HG03354 (cell line): ENCODE measurements around the gene STK35.

Source experiments
- ATAC-seq: cut with Tn5 transposase; IDR thresholded peaks from one replicate; pipeline ENCODE4 v1.9.1; 2021; ENCODE audit warnings: mild to moderate bottlenecking; ENCODE audit not compliant: unreplicated experiment, poor library complexity, severe bottlenecking

The STK35 gene

DNA sequence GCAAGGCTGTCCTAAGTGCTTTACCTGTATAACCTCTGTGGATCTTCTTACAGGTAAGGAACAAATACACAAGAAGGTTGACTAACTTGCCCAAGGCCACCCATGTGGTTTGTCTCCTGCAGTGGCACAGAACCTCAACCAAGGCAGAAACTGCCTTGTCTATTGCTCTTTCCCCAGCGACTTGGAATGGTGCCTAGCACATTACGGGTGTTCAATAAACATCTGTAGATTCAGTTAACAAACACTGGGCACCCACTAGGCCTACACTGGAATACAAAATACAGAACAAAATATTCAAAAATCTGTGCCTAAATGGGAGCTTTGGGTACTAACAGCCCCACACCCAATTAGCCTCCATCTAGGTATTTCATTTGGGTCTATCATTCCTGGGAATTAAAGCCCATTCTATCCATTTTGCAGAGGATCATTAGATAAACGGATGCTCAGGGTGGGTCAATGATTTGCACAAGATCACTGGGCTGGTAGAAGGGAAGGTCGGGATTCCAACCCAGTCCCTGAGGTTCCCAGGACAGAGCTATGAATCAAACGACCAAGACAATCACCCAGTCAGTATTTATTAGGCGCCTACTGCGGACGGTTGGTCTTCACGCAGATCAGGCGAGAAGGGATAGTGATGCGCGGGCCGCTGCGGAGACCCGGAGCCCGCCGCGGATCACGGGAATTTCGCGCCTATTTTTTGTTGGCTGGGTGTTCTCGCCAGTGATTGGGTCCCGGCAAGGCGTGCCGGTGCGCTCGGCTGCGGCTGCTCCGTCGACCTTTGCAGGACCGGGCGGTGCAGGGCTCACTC lies at the start of gene STK35:
Gene STK35, plus strand, starts transcription at position 771 of the 808 bp plus-strand sequence. CDS start 55 bp downstream, outside the sequence.
- no peak for ATAC-seq

DNA sequence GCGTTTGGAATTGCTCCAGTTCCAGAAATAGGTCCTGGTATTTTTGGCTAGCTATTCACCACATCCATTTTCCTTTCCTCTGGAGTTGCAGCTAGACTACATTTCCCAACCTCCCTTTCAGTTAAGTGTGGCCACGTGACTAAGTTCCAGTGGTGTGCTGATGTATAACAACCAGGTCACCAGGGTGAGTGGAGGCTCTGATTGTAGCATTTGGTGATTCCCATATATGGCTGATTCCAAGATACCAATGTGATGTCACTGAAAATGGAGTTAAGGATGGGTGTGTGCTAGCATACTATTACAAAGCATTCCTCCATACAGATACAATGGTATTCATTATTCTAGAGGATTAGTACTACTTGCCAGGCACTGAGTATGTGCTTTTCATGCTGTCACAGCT lies 49.7 kb upstream of the STK35 start:
- no peak for ATAC-seq

DNA sequence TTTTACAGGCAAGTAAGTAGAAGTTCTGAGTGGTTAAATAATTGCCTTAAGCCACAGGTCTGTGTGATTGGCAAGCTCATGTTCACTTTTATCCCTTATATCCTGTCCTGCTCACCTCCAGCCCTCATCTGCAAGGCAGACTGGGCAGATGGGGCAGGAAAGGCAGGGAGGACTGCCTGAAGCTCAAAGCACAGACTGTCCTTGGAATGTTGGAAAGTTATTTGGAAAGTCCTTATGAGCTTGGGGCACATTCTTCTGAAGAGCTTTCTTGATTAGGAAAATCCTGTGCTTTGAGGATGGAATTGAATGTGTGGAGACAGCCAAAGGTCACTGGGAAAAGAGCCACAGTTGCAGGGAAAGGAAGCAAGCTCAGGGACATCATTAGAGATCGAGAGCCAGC lies 48.9 kb upstream of the STK35 start:
- ATAC-seq, result no peak

DNA sequence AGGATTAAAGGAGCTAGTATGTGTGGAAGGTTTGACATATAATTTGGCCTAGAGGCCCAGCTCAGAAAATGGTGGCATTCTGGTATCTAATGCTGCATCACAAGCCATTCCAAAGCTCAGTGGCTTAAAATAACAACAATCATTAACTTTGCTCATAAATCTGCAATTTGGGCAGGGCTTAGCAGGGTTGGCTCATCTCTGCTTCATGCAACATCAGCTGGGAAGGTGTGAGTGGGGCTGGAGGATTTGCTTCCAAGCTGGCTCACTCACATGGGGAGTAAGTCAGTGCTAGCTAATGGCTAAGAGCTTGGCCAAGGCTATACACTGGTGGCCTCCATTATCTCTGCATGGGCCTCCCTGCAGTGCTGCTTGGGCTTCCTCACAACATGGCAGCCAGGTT lies 48.0 kb upstream of the STK35 start:
- no peak for ATAC-seq

DNA sequence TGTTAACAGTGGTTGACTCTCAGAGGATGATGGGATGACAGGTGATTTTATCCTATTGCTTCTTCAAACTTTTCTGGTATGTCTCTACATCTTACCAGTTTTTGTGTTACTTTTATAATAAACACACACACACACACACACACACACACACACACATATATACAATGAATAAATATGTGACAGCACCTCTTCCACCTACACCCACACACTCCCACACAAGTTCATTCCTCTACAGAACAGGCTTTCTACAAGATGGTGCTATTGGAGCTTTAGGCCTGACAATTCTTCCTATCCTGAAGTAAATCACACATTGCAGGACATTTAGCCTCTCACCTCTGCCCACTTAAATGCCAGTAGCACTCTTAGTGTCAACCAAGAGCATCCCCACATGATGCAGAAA lies 46.7 kb upstream of the STK35 start:
- ATAC-seq, result no peak

DNA sequence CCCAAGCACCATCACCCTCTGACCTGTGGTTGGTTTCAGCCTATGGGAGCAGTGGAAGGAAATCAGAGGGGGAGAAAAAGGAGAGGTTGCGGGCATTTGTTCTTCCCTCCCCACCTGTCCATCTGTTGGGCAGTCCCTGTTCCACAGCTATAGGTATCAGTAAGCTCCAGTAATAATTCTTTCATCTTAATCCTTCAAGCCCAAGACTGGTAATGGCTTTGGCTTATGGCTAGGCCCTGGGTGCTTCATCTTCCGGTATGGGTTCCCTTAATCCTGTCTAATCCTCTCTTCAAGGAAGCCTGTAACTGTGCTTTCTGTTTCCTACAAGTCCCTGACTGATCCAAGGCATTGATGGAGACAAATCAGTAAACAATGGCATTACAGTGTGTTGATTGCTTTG lies 42.2 kb upstream of the STK35 start:
- ATAC-seq, result no peak

DNA sequence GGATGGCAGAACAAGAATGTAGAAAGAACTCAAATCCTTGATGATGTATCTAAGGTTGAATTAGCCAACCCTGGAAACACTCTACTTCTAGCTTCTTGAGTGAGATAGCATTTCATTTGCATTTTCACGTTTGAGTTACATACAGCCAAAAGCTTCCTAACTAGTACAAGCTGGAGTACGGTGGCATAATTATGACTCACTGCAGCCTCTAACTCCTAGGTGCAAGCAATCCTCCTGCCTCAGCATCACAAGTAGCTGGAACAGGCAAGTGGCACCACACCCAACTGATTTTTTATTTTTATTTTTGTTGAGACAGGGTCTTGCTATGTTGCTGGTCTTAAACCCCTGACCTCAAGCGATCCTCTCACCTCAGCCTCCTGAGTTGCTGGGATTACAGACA lies 36.5 kb upstream of the STK35 start:
- no peak for ATAC-seq

DNA sequence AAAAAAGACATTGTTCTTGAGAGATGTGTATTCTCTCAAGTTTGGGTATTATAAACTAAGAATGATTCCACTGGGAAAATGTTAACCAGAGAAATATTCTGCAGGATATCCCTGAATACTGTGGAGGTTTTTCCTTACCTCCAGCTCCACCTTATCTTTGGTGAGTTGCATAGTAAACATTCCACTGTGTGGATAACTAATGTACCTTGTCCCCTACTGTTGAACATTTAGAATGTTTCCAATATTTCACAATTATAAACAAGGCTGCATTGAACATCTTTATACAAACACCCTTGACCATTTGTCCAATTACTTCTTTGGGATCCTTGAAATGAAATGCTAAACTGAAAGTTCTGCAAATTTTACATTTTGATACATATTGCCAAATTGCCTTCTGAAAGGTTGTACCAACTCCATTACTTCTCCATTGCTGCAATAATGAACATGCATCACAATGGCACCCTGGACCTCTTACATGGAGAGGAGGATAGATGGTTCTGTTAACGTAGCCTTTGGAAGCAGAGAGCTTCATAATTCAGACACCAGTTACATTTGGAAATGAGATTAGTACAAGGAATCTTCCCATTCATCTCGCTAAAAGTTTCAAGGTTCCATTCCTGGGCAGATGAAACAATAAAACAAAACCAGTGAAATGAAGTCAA lies 35.0 kb upstream of the STK35 start:
- ATAC-seq, result no peak

DNA sequence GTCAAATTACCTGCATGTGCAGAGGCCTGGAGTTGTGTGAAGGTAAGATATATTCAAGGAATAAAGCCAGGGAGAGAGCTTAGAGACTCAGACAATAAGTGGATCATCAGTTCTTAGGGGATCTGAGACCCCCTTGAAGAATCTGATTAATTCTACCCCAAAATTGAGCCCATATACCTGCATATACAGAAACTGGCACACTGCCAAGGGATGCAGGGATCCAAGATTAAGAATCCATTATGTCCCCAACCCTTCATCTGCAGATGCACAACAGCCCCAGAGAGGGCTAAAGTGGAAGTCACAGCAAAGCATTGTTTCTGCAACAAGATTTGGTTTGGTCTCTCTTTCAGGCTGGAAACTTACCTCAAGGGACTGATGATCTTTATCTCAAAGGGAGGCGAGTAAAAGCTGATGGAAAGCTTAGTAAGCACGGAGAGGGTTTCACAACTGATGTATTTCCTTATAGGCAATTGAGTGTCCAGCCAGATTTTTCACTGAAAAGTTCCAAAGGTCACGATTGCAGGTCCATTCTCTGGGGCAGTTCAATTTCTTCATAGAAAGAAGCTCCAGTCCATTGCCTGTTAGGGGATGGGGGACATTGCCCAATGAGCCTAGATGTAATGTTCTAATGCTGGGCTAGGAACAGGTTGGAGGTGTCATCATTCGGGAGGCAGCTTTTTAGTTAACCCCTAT lies 20.9 kb upstream of the STK35 start:
- ATAC-seq, result no peak

DNA sequence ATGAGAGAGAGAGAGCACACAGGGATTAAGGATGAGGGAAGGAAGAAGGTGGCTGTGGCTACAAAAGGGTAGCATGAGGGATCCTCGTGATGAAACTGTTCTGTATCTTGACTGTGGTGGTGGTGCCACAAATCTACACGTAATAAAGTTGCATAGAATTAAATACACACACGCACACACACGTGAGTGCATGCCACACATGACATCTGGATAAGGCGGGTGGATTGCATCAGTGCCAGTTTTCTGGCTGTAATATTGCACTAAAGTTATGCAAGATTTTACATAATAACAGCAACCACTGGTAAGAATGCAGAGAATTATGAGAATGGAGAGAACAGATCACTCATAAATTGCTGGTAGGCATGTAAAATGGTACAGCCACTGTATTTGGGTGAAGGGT lies 16.9 kb upstream of the STK35 start:
- no peak for ATAC-seq

DNA sequence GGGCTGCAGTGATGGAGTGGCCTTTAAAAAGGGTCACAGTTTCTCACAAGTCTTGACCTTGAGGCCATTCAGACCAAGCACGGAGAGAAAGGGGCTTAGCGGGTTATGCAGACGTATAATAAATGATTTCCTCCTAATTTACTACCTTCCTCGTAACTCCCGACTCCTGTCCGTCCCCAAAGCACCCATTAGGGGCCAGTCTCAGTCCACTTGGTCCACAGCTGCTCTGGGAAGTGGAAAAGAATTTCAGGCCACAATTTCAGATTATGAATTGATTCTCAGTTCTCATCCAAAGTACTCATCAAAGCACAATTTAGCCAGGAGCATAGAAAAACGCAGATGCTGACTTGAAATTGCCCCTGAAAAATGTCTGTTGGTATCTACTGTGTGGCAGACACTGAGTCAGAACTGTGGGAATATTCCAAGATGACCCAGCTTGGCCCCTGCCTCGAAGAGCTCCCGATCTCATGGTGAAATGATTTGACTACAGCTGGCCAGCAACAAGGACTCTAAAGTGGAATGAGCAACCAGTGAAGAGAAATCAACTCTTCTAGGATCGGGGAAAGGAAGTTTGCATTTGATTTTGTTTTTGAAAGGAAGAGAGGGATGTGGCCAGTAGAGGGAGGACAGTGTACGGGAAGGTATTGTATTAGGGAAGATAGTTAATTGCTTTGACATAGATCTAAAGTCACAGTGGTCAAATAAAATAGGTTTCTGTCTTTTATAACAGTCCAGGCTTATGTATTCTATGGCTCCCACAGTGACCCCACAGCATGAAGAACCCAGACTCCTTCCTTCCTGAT lies 15.2 kb upstream of the STK35 start:
- no peak for ATAC-seq

DNA sequence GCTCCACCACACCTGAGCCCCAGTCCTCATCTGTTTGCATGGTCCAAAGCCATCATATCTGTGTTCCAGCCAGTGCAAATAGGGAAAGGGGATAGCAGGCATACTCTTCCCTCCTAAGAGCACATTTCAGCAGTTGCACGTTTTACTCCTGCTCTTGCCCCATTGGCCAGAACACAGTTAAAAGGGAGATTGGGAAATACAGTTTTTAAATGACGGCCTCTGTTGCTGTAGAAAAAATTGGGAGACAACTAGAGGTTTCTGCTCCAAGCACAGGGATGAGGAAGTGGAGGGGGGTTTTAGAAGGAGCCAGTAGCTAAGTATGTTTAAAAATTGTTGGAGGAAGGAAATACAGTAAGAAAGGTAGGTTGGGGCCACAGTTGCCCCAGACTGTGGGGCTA lies 14.6 kb upstream of the STK35 start:
- no peak for ATAC-seq

DNA sequence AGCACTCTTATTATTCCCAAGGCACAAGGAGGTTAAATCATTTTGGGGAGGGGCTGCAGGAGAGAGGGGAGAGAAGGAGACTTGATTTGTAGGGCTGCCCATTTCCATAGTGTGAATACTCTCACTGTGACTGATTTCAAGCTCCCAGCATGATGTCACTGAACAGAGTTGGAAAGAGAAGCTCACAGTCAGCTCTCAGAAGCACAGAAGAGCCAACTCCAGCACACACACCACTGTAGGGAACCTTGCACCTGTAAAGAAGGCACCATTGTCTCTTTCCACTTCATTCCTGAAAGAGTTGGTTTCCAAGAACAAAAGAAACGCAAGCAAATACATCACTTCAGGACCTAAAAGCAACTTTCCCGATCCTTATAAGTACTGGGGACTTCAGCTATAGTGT lies 12.7 kb upstream of the STK35 start:
- no peak for ATAC-seq

DNA sequence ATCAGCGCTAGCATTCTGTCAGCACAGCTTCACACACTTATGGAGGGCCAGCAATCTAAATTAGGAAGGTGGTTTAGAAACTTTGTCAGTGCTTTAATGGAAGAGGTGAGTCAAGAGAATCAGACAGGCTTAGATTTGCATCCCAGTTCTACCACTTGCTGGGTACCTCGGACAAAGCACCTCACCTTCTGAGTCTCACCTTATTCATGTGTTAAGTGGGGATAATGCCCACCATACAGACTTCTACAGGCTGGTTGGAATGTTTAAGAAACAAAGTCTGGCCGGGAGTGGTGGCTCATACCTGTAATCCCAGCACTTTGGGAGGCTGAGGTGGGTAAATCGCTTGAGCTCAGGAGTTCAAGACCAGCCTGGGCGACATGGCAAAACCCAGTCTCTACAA lies 12.2 kb upstream of the STK35 start:
- ATAC-seq, result no peak

DNA sequence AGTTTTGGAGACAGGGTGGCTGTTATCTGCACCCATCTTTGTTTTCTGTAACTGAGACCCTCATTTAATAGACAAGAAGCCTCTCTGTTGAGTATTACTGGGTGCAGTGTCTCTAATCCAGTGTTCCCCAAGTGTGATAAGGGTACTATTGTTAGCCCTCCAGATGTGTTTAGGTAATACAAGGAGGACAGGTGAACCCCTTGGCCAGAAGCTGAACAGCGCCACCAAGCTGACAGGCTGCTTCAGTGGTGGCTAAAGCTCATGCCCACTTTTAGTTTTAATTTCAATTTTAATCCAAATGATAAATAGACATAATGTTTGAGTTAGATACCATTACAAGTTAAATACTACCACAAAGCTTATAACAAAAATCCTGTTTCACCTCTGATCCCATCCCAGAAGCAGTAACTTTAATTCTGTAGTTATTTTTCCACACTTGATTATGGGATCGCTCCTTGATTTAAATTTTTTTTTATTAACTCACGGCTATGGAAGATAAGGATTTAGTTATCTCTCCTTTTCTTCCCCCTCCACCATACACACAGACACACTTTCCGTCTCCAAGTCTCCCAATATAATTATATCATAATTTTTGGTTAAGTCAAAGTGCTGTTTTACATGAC lies 8.4 kb upstream of the STK35 start:
- no peak for ATAC-seq

DNA sequence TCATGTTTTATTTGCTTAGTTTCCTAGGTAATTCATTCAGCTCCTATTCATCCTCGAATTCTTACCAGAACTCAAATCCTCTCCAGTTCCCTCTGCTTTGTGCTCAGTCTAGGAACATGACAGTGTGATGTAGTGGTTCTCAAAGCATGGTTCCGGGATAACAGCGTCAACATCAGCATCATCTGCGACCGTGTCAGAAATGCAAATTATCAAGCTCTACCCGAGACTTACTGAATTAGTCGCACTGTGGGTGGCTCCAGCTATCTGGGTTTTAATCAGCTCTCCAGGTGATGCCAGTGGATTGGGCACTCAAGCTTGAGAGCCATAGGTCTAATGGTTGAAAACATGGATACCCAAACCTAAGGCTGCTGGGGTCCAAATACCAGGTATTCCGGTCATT lies 7.7 kb upstream of the STK35 start:
- no peak for ATAC-seq

DNA sequence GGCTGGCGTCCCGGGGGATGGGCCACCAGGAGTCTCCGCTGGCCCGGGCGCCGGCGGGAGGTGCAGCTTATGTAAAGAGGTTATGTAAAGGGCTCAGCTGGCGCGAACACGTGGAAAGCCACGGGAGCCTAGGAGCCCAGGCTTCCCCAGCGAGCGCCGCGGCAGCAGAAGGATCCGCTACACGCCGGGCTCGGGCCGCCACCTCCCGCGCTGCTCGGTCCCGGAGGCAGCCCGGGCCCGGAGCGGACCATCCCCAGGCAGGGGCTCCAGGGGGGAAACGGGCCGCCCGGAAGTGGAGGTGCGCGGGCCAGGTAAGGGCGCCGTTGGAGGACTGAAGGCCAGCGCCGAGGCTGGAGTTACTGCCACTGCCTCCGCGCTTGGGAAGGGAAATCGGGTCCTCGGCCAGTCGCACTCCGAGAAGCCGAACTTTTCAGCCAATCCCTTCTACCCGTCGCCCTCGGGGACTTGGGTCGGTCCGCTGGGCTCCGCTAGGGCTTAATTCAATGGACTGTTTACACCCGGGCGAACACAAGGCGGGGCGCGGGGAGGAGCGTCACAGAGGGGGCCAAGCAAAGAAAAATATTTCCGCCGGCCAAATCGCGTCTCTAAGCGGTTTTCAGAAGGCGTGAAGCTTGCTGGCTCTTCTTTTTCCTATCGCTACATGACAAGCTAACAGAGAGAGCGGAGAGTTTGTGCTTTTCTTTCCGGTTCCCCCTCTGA lies 398 bp downstream of the STK35 start:
- ATAC-seq, result peak; percentile 81

DNA sequence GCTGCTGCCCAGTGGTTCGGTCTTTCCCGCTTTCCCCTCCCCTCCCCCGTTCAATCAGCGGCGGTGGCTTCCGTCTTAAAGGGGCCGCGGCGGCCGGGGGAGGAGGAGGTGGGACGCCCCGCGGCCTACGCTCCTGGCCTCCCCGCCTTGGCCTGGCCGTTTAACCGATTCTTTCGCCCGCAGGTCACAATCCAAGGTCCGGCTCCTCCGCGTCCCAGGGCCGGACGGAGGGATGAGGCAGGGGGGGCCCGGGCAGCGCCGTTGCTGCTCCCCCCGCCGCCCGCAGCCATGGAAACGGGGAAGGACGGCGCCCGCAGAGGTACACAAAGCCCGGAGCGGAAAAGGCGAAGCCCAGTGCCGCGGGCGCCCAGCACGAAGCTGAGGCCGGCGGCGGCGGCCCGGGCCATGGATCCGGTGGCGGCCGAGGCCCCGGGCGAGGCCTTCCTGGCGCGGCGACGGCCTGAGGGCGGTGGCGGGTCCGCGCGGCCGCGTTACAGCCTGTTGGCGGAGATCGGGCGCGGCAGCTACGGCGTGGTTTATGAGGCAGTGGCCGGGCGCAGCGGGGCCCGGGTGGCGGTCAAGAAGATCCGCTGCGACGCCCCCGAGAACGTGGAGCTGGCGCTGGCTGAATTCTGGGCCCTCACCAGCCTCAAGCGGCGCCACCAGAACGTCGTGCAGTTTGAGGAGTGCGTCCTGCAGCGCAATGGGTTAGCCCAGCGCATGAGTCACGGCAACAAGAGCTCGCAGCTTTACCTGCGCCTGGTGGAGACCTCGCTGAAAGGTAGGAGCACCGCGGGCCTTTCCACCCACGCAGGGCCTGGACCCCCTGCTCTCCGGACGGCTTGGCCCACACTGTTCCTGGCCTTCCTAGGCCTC lies 1.2 kb downstream of the STK35 start:
- ATAC-seq, result peak; percentile 70
